Astrocyte (in vitro differentiated cells and primary cell): ENCODE results near the gene NEFH. TPM values are rescaled to one million over a fixed set of nuclear protein-coding genes. Genes with fewer than 3 reads are reported as not detected.
"Not testable (repeated sequence)": the region's sequence is repeated elsewhere in the genome, so short reads cannot be mapped to it uniquely, and the experiment has no call there.

Source experiments
- DNase-seq: peaks from one replicate; pipeline ENCODE4 v3.0.0-alpha.2; 2010; ENCODE audit warnings: low read depth
- FAIRE-seq: peaks from 2 replicates; lab custom pipeline; 2011; peaks lifted over from hg19 to GRCh38; lab: Jason Lieb, UNC
- H2AFZ ChIP-seq: 2 replicates; pipeline ENCODE4 v1.6.0; 2012; ENCODE audit warnings: low read depth, low read length, inconsistent platforms
- H3K27ac ChIP-seq: 2 replicates; pipeline ENCODE4 v1.5.1; 2011; ENCODE audit warnings: low read depth, low read length, inconsistent platforms
- H3K27me3 ChIP-seq: 2 replicates; pipeline ENCODE4 v1.6.0; 2011; ENCODE audit warnings: low read length, inconsistent platforms; ENCODE audit not compliant: insufficient read depth
- H3K36me3 ChIP-seq: 2 replicates; pipeline ENCODE4 v1.5.1; 2011; ENCODE audit warnings: low read length, inconsistent platforms; ENCODE audit not compliant: insufficient read depth
- H3K4me1 ChIP-seq: 2 replicates; pipeline ENCODE4 v1.5.1; 2011; ENCODE audit warnings: low read length, inconsistent platforms; ENCODE audit not compliant: insufficient read depth
- H3K4me2 ChIP-seq: 2 replicates; pipeline ENCODE4 v1.6.0; 2012; ENCODE audit warnings: low read length, inconsistent platforms
- H3K4me3 ChIP-seq: 2 replicates; pipeline ENCODE4 v1.5.1; 2011; ENCODE audit warnings: low read depth, mild to moderate bottlenecking, low read length, inconsistent platforms; ENCODE audit not compliant: insufficient read depth
- H3K79me2 ChIP-seq: 2 replicates; pipeline ENCODE4 v1.6.0; 2012; ENCODE audit warnings: mild to moderate bottlenecking, low read length, inconsistent platforms; ENCODE audit not compliant: insufficient read depth
- H3K9ac ChIP-seq: 2 replicates; pipeline ENCODE4 v1.6.0; 2012; ENCODE audit warnings: mild to moderate bottlenecking, low read length, inconsistent platforms
- H3K9me3 ChIP-seq: 2 replicates; pipeline ENCODE4 v1.5.1; 2012; ENCODE audit warnings: low read depth, mild to moderate bottlenecking, low read length, inconsistent platforms; ENCODE audit not compliant: insufficient read depth
- H4K20me1 ChIP-seq: 2 replicates; pipeline ENCODE4 v1.6.0; 2012; ENCODE audit warnings: low read length, inconsistent platforms; ENCODE audit not compliant: insufficient read depth
- H3K27ac Mint-ChIP-seq: one replicate; pipeline ENCODE4 v1.8.0; 2021; ENCODE audit warnings: mild to moderate bottlenecking, mixed read lengths; ENCODE audit not compliant: unreplicated experiment
- H3K27me3 Mint-ChIP-seq: one replicate; pipeline ENCODE4 v1.8.0; 2021; ENCODE audit warnings: low read depth, mixed read lengths; ENCODE audit not compliant: unreplicated experiment
- H3K36me3 Mint-ChIP-seq: one replicate; pipeline ENCODE4 v1.8.0; 2021; ENCODE audit warnings: low read depth, mixed read lengths; ENCODE audit not compliant: unreplicated experiment
- H3K4me1 Mint-ChIP-seq: one replicate; pipeline ENCODE4 v1.8.0; 2021; ENCODE audit warnings: low read depth, mixed read lengths; ENCODE audit not compliant: unreplicated experiment
- H3K4me3 Mint-ChIP-seq: one replicate; pipeline ENCODE4 v1.8.0; 2021; ENCODE audit warnings: mild to moderate bottlenecking, moderate library complexity, mixed read lengths; ENCODE audit not compliant: unreplicated experiment
- H3K9me3 Mint-ChIP-seq: one replicate; pipeline ENCODE4 v1.8.0; 2021; ENCODE audit warnings: mild to moderate bottlenecking, mixed read lengths; ENCODE audit not compliant: unreplicated experiment
- EZH2 ChIP-seq: IDR thresholded peaks from 2 replicates; pipeline ENCODE4 v1.6.1; 2012; ENCODE audit warnings: mild to moderate bottlenecking, low read length, inconsistent platforms; ENCODE audit not compliant: insufficient read depth
- total RNA-seq: library from RNA; stranded (reverse); gene quantifications from 2 replicates; pipeline ENCODE4 v1.2.1, GENCODE V29; 2021
- TF ChIP-seq, protein P1 (sequence below): IDR thresholded peaks from 2 replicates; pipeline ENCODE4 v1.5.1; 2011; ENCODE audit warnings: low read depth, mild to moderate bottlenecking, inconsistent platforms, low read length, moderate library complexity; ENCODE audit not compliant: insufficient read depth

NEFH gene
- total RNA-seq, 1 donor from 2014 or later = 3.1 TPM

DNA sequence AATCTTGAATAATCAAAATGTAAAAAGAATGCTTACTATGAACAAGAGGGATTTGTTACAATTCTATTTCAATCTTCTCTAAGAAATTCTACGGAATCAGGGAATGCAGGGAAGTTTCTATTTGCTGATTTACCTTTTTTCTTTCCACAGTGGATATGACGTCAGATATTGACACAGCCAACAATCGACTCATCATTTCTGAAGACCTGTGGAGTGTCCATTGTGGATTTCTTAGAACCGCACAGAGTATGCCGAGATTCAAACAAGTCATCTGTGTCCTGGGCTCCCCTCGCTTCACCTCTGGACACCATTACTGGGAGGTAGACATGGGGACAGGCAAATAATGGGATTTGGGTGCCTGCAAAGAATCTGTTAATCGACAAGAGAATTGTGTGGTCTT is 45.7 kb upstream of the NEFH start:
- Mint-ChIP-seq H3K4me1 (peaks cover 4% of the 10 kb centered on the region), H3K4me3 (no peak overlapping the region), H3K36me3 (no peaks in the 10 kb centered on the region), H3K27ac (no peak overlapping the region), H3K27me3 (peaks cover 30% of the 10 kb centered on the region), H3K9me3 (no peaks in the 10 kb centered on the region)
- Histone ChIP-seq H3K79me2 (no peaks in the 10 kb centered on the region), H3K4me2 (no peak overlapping the region), H2AFZ (no peak overlapping the region), H3K9ac (no peak overlapping the region), H4K20me1 (no peaks in the 10 kb centered on the region), H3K36me3 (no peaks in the 10 kb centered on the region), H3K27me3 (peaks cover 34% of the 10 kb centered on the region), H3K4me1 (no peaks in the 10 kb centered on the region), H3K27ac (no peak overlapping the region), H3K4me3 (no peak overlapping the region), H3K9me3 (no peaks in the 10 kb centered on the region)
- no peak for FAIRE-seq
- DNase-seq = no peak
- no peak for TF ChIP-seq EZH2
- TF ChIP-seq, protein P1, sequence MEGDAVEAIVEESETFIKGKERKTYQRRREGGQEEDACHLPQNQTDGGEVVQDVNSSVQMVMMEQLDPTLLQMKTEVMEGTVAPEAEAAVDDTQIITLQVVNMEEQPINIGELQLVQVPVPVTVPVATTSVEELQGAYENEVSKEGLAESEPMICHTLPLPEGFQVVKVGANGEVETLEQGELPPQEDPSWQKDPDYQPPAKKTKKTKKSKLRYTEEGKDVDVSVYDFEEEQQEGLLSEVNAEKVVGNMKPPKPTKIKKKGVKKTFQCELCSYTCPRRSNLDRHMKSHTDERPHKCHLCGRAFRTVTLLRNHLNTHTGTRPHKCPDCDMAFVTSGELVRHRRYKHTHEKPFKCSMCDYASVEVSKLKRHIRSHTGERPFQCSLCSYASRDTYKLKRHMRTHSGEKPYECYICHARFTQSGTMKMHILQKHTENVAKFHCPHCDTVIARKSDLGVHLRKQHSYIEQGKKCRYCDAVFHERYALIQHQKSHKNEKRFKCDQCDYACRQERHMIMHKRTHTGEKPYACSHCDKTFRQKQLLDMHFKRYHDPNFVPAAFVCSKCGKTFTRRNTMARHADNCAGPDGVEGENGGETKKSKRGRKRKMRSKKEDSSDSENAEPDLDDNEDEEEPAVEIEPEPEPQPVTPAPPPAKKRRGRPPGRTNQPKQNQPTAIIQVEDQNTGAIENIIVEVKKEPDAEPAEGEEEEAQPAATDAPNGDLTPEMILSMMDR = no peak

DNA sequence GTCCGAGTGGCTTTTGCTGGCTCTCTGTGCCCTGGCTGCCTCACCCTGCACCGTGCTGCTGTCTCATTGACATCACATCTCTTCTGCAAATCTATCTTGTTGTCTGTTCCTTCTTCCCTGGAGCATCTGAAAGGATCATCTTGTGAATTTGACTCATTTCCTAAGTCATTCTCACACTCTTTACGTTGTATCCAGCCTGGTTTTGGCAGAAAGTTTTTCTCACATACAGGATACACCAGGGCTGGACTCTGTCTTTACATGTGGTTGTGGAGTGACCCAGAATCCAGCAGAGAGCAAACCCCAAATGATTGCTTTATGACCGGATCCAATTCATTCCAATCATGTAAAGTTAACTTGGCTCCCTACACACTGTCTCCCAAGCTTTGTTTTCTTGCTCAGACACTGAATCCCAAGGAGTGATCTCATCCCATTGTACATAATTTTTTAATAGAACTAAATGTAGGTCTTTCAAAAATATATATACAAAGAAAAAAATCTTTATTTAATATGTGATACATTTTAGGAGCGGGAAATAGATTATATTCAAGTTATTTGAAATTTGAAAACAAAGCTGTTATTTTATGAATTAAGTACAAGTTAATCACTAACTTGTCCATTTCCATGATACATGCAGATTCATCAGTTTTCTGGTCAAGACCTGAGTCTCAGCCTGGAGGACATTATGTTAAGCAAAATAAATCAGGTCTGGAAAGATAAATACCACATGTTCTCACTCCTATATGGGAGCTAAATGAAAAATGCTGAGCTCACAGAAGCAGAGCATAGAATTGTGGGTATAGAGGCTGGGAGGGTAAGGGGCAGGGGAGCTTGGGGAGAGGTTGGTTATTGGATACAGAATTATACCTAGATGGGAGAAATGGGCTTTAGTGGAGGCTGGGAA is 44.5 kb upstream of the NEFH start:
- no peaks in the 10 kb centered on the region for H4K20me1 ChIP-seq
- H2AFZ ChIP-seq = no peak overlapping the region
- no peaks in the 10 kb centered on the region for H3K4me1 ChIP-seq
- no peak overlapping the region for H3K4me3 Mint-ChIP-seq
- peaks cover 33% of the 10 kb centered on the region for H3K27me3 Mint-ChIP-seq
- H3K36me3 ChIP-seq = no peaks in the 10 kb centered on the region
- no peak overlapping the region for H3K27ac ChIP-seq
- peak; percentile 21 for DNase-seq
- no peaks in the 10 kb centered on the region for H3K36me3 Mint-ChIP-seq
- no peaks in the 10 kb centered on the region for H3K79me2 ChIP-seq
- FAIRE-seq = no peak
- no peak for TF ChIP-seq EZH2
- TF ChIP-seq, protein P1 = no peak
- no peak overlapping the region for H3K4me2 ChIP-seq
- no peak overlapping the region for H3K9ac ChIP-seq
- H3K9me3 Mint-ChIP-seq = peaks cover 3% of the 10 kb centered on the region
- H3K27ac Mint-ChIP-seq = no peak overlapping the region
- no peak overlapping the region for H3K4me3 ChIP-seq
- no peaks in the 10 kb centered on the region for H3K9me3 ChIP-seq
- peaks cover 24% of the 10 kb centered on the region for H3K27me3 ChIP-seq
- peaks cover 4% of the 10 kb centered on the region for H3K4me1 Mint-ChIP-seq

DNA sequence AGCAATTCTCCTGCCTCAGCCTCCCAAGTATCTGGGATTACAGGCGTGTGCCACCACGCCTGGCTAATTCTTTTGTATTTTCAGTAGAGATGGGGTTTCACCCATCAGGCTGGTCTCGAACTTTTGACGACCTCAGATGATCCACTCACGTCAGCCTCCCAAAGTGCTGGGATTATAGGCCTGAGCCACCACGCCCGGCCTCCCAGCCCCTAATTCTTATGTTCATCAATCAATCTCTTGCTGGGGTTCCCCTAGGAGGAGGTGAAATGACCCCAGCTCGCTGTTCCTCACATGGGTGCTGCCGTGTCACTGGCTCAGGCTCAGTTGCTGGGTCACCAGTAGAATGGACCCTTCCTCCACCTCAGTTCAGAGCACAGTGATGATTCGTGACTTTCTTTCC is 41.7 kb upstream of the NEFH start, which contains the start of gene RFPL1:
Gene RFPL1, plus strand, starts transcription at position 301 of the 400 bp plus-strand sequence.
- not testable (repeated sequence) for H3K36me3 Mint-ChIP-seq, H2AFZ ChIP-seq, H3K4me3 ChIP-seq, H3K4me1 Mint-ChIP-seq, H3K9me3 ChIP-seq, H3K79me2 ChIP-seq, H4K20me1 ChIP-seq, H3K4me1 ChIP-seq, H3K9me3 Mint-ChIP-seq, H3K4me3 Mint-ChIP-seq, H3K27ac Mint-ChIP-seq, H3K27ac ChIP-seq, H3K9ac ChIP-seq, H3K36me3 ChIP-seq, DNase-seq, FAIRE-seq, H3K4me2 ChIP-seq
- peaks cover 14% of the 10 kb centered on the region for H3K27me3 ChIP-seq
- H3K27me3 Mint-ChIP-seq = peaks cover 21% of the 10 kb centered on the region
